CD4-positive, alpha-beta T cell treated with Interferon gamma for 1 hour (primary cell): ENCODE data around the gene PRR36.
"Not testable (repeated sequence)": the region's sequence is repeated elsewhere in the genome, so short reads cannot be mapped to it uniquely, and the experiment has no call there.

ENCODE experiments used
- DNase-seq: peaks from one replicate; pipeline ENCODE4 v3.0.0-alpha.2; 2020

PRR36 gene

DNA sequence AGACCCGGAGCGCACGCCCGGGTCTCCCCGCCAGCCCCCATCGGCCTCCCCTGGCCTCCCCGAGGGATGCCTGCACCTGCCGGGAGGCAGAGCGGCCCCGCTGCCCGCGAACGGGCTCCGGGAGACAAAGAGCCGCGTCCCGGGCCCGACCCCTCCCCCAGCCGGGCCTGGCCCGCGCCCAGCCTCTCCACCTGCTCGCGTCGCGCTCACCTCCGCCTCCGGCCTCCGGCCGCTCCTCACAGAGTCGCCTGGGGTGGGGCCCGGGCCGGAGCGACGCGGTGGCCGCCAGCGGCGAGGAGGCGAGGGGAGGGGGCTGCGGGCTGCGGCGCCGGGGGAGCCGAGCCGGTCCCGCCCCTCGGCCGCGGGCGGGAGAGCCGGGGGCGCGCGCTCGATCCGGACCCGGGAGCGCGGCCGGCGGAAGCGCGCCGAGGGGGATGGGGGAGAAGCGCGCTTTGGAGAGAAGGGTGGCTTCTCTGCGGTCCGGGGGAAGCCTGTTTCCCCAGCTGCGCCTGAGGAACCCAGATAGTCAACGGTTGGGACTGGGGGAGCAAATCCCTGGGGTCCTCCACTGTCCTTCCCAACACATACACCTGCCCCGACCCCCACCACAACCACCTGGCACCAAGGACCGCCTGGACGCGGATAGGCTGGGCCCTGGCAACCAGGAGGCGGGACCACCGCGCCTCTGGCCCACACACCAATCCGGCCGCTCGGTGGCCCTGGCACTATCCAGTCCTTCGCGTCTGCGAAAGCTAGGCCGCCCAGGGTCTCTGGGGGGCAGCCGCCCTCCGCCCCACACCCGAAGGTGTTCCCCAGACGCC is at the start of gene PRR36:
PRR36 (minus strand) TSS at position 315 of the 821 bp plus-strand sequence. CDS start 701 bp downstream, outside the sequence.
- no peak for DNase-seq

DNA sequence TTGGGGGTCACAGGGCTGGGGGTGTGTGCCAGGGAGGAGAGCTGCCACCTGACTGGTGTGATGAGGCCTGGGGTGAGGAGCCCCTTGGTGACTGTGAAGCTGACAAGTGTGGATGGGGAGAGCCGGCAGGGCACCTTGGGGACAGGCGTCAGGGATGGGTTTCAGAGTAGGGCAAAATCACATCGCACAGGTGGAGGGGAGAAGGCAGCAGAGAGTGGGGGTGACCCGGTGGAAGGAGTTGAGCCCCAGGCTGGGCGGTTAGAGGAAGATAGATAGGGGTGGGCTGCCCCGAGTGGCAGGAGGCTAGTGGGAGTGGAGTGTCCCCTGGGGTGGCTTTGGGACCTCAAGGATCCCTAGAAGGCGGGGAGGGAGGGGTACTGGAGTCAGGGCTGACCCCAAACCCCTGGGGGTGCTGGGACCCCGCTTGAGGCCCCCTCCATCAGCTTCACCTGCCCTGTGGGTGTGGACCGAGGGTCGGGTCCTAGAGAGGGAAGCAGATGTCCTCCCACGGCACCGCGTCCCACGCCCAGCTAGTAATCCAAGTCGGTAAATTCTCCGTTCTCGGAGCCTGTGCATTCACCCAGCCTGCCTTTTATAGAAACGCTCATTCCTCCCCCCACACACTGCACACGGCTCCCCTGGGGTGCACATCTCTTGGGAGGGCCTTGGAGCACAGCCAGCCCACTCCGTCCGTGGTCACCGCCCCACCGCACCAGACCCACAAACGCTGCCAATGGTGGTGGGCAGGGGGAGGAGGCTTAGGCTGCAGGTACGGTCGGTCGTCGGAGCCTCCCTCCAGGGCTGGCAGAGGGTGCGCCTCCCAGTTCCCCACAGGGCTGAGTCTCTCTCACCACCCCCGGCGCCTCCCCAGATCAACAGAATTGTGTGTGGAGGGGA is 49.4 kb upstream of the PRR36 start:
- DNase-seq: no peak

- DNase-seq: no peak
These were observed 48.6 kb upstream of the PRR36 start for GRCh38 chr19:7922836-7923195.

- DNase-seq: no peak
These were observed 48.0 kb upstream of the PRR36 start for GRCh38 chr19:7921967-7922835.

GRCh38 chr19:7921302-7921966 is 47.2 kb upstream of the PRR36 start:
- DNase-seq: no peak

- peak; percentile 98 for DNase-seq
These were observed 46.5 kb upstream of the PRR36 start for GRCh38 chr19:7920519-7921301.

GRCh38 chr19:7919610-7920518 is 45.7 kb upstream of the PRR36 start, which contains the start of gene SNAPC2:
Gene SNAPC2, plus strand, starts transcription at chr19:7920338. Its CDS starts 29 bp downstream, at chr19:7920367.
- peak; percentile 96 for DNase-seq

DNA sequence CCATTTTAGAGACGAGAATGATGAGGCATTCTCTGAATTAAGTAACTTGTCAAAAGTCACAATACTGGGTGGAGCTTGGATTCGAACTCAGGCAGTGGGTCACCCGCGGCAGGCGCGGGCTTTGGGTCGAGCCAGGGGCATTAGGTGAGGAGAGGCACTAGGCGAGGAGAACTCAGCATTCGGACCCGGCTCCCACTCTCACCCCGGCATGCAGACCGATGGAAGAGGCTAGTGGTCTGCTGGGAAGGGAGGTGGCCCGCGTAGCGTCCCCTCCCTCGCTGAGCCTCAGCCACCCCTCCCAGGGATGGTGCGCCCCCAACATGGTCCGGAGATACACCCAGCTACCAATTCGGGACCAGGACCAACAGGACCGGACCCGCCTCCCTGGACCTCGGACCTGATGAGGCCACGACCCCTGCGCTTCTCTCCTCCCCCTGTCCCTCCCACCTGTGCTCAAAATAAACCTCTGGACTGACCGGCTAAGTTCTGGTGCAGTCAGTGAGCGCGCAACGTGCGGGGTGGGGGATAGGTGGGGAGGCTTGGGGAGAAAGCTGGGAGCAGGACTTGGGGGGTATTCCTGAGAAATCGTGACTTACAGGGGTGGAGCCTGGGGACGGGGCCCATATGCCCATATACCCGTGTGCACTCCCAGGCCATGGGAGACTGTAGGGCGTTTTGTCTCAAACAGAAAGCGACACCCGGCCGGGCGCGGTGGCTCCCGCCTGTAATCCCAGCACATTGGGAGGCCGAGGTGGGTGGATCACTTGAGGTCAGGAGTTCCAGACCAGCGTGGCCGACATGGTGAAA is 44.6 kb upstream of the PRR36 start:
- DNase-seq: no peak

DNA sequence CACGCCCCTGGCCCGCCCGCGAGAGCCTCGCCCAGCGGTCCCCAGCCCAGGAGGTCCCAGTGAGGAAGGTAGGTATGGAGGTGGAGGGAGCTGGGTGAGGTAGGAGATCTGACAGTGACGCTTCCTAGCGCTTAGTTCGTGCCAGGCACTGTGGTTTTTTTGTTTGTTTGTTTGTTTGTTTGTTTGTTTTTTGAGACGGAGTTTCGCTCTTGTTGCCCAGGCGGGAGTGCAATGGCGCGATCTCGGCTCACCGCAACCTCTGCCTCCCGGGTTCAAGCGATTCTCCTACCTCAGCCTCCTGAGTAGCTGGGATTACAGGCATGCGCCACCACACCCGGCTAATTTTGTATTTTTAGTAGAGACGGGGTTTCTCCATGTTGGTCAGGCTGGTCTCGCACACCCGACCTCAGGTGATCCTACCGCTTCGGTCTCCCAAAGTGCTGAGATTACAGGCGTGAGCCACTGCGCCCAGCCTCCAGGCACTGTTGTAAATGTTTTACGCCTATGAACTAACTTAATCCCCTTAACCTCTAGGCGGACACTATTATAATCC is 43.9 kb upstream of the PRR36 start:
- DNase-seq: not testable (repeated sequence)

DNA sequence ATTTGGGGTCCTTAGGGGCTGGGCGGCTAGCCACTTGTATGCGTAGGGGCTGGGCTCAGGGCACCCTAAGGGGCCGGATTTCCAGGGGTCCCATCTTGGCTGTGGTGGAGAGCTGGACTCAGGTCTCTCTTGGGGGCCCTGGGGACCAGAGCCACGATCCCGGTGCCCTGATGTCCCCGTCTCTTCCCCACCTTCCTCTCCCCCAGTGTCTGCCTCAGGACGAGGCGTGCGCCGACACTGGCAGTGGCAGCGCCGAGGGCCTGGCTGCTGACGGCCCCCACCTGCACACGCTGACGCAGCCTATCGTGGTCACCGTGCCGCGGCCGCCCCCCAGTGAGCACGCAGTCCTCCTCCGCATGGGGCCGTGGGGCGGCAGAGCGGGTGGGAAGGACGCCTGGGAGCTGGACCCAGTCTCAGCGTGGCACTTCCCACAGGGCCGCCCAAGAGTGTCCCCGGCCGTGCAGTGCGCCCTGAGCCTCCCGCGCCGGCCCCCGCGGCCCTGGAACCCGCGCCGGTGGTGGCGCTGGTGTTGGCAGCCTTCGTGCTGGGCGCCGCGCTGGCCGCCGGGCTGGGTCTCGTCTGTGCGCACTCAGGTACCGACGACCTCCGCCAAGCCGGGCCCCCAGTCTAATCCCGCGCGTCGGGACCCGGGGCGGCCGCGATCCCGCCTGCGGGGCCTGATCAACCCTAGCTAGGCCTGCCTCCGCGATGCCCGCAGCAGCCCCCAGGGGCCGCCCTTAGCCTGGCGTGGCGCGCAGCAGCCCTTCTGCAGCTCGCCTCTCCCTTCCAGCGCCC is 43.3 kb upstream of the PRR36 start:
- DNase-seq: peak; percentile 59

DNA sequence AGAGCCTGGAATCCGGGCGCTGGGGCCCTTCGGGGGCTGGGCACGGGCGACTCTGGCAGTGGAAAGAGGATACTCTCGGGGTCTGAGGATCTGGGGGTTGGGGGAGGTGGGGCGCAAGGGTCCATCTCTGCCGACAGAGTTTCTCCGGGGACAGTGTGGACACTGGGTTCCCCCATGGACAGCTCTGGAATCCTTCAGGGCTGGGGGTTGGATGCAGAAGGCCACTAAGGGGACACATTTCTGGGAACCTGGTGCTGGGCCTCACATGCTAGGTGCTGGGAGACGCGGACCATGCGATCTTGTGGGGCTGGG is 42.7 kb upstream of the PRR36 start:
- DNase-seq: no peak

DNA sequence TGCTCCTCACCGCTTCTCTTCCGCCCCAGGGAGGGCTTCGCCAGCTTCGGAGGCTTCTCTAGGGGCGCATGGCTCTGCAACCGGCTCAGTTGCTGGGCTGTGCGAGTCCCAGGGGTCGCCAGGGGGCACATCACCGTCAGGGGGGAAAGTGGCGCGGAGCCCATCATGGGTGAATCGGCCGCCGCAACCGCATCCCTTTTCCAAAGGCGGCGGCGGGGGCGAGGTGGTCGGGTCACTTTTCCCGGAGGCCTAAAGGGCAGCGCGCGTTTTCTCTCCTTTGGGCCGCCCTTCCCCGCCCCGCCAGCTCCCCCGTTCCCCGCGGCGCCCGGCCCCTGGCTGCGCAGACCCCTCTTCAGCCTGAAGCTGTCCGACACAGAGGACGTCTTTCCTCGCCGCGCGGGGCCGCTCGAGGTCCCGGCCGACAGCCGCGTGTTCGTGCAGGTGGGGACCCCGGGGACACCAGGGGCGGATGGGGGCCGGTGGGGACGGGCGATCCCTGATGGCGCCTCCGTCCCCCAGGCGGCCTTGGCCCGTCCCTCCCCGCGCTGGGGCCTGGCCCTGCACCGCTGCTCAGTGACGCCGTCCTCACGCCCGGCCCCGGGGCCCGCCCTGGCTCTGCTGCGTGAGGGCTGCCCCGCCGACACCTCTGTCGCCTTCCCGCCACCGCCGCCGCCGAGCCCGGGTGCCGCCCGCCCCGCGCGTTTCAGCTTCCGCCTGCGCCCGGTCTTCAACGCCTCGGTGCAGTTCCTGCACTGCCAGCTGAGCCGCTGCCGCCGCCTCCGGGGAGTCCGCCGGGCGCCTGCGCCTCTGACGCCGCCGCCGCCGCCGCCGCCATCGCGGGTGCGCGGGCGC is 42.1 kb upstream of the PRR36 start:
- peak; percentile 58 for DNase-seq

DNA sequence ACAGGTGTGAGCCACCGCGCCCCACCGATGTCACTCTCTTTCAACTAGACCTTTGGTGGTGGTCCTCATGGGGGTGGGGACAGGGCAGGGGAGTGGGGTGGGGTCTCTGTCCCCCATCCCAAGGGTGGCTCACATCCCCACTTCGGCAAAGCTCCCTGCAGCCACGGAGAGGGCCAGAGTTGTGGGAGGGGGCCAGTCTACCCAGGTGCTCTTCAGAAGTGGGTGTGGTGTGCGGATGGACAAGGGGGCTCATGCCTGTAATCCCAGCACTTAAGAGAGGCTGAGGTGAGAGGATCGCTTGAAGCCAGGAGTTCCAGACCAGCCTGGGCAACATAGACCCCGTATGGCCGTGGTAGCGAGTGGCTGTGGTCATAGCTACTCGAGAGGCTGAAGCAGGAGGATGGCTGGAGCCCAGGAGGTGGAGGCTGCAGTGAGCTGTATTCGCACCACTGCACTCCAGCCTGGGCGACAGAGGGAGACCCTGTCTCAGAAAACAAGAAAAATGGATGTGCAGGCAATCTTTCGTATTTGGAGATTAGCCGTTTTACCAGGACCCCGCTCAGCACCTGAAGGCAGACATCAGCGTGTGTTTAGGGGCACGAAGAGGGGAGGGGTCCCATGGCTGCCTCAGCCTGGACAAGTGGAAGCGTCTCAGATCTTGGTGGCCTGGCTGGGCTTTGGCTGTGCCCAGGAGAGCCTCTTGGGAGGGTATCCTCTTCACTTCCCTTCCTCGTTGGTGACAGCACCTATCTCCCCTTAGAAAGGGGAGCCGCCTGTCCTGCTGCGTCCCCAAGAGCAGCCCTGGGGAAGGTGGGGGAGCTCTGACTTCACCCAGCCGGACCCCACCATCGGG is 41.3 kb upstream of the PRR36 start:
- no peak for DNase-seq

GRCh38 chr19:7914598-7915045 is 40.4 kb upstream of the PRR36 start, which contains the start of gene TGFBR3L:
Gene TGFBR3L, plus strand, starts transcription at chr19:7914830.
- DNase-seq: no peak

DNA sequence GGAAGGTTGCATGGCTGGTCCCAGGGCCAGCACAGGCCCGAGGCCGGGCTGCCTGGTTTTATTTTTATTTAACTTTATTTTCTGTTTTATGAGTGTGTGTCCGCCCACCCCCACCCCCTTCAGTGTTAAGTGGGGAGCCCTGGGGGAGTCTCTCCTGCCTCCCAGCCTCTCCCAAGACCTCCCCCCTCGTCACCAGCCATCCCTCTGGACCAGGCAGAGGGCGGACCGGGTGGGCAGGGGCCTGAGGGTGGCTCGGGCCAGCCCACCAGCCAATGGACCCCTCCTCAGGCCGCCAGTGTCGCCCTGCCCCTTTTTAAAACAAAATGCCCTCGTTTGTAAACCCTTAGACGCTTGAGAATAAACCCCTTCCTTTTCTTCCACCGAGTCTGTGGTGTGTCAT is 39.9 kb upstream of the PRR36 start:
- no peak for DNase-seq

GRCh38 chr19:7913652-7914051 is 39.5 kb upstream of the PRR36 start:
- no peak for DNase-seq
